HG03571 (cell line): ENCODE results near the gene STC2.

ENCODE experiments used
- ATAC-seq: cut with Tn5 transposase; IDR thresholded peaks from one replicate; pipeline ENCODE4 v1.9.1; 2021; ENCODE audit not compliant: unreplicated experiment

The STC2 gene

DNA sequence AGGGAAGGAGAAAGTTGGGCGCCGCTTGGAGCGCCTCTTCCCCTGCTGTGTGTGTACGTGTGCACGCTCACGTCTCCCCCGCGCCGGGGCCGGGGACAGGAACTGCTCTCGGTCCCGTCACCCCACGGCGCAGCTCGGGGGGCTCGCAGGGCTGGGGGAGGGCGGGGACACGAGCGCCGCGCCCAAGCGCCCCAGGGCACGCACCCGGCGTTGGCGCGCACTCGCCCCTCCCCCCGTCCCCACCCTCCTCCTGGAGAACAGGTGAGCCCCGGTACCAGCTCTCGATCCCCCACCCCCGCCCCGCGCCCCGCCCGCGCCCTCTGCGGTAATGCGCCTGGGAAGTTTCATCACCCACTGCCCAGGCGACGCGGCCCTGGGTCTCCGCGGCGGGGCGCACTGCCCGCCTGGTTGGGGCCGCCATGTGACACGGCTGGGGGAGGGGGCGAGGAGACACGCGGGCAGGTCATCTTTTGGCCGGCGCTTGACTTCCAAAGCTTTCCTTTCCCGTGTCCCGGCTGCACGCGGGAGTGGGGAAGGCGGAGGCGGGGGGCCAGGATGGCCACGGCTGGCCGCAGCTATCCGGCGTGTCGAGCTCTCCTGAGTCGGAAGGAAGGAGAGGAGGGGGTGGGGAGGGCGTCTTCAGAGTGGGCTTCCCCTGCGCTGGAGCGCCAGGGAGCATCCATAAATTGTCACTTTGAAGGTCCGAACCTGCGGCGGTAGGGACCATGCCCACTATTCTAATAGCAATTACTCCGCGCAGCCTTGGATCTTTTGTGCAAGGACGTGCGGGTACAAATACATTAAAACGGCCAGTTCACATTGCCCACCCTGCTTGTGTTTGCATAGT, 1.5 kb upstream of the STC2 start:
- peak; percentile 30 for ATAC-seq

DNA sequence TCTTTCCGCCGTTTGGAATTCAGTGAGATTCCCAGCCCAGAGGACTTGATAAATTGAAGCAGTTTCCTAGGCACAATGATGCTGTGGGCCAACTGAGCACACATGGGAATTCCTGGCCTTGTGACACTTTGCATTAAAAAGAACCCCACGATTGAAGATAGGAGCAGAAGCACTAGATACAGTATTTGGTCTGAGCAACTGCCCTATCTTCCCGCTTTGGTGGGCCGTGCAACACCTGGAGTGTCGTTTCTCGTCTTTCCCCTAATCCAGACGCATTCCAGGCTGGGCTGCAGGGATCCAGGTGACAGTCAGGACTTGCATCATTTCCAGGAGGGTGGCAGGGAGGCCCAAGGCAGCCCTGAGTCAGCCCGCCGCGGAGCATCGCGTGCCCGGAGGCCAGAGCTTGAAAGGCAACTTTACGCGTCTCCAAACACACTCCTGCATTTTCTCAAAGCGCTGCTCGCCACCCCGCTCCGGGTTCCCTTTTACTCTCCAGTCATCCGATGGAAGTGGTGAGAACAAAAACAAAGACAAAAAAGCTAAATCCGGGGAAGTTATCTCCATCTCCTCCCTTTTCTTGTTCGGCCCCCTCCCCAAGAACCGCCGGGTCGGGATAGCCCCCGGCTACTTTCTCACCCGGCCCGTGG, 753 bp upstream of the STC2 start:
- no peak for ATAC-seq

DNA sequence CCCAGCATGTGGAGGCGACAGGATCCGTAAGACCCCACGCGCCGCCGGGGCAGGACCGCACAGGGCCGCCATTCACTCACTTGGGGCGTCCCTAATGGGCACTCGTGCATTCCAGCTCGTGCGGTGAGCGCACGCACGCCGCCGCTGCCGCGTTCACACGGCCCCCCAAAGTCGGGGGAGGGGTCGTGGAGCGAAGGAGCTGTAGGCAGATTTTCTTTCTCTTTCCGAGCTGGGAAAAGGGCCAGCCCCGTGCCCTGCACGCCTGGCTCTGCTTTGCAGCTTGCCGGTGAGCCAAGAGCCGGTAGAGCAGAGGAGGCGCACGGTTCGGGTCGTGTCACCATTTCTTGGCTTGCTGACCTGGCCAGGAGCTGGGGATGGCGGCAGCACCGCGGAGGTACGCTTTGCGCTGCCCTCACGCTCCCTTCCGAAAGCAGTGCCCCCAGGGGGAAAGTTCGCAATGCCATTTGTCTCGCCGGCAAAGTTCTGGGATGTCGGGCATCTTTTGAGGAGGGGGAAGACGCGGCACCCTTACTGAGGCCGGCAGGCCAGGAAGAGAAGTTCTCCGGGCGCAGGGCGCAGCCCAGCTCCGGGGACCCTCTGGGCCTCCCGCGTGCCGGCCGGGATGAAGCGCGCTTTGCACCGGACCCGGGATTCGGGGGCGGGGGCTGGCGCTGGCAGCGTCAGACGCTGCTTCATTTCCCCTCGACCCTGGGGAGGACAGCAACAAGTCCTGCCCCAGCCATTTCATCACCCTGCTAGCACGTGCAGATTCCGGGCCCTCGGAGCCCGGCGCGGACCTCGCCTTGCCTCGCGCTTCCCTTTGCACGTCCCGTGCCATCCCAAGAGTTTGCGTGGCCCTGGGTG, 898 bp downstream of the STC2 start:
- no peak for ATAC-seq

DNA sequence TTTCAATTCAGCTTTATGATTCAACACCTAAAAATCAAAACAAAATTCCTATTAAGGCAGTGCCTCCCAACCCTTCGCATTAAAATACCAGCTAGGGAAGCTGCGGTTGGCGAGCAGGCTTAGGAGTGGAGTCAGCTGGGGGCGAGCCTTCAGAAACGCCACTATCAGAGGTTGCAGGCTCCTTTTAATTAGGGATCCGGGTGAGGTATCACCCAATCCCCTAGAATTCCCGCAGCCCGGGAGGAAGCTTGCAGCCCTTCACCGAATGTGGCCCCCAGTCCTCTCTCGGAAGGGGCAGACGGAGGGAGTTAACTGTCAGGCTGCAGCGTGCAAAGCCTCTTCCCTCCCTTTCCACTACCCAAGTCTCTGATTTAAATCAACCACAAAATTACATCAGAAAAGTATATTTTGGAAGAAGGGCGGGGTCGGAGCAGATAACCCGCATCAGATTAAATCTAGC, 1.7 kb downstream of the STC2 start:
- no peak for ATAC-seq

DNA sequence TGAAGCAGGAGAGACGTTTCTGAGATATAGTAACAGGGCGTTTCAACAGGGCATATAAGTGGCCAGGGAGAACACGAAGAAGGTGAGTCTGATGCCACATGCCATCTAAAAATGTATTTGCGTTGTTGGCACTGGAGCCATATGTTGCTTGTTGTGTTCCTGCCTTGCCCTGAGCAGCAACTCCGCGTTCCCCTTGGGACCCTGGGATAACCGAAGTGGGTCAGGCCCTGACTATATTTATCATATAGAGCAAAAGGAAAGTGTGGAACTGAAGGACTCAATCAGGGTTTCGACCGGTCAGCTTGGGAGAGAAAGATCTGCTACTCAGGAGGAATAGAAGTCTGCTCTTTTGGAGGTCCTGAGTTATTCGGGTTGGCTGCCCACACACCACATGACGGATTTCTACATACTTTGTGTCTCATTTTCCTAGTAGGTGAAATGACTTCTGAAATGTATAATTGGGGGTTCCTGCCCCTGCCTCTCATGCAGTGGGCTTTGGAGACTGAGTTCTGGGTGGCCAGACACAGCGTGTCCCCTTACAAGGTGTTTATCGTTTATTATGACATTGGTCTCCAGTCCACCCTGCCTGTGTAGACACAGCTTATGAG, 3.0 kb downstream of the STC2 start:
- ATAC-seq: no peak

DNA sequence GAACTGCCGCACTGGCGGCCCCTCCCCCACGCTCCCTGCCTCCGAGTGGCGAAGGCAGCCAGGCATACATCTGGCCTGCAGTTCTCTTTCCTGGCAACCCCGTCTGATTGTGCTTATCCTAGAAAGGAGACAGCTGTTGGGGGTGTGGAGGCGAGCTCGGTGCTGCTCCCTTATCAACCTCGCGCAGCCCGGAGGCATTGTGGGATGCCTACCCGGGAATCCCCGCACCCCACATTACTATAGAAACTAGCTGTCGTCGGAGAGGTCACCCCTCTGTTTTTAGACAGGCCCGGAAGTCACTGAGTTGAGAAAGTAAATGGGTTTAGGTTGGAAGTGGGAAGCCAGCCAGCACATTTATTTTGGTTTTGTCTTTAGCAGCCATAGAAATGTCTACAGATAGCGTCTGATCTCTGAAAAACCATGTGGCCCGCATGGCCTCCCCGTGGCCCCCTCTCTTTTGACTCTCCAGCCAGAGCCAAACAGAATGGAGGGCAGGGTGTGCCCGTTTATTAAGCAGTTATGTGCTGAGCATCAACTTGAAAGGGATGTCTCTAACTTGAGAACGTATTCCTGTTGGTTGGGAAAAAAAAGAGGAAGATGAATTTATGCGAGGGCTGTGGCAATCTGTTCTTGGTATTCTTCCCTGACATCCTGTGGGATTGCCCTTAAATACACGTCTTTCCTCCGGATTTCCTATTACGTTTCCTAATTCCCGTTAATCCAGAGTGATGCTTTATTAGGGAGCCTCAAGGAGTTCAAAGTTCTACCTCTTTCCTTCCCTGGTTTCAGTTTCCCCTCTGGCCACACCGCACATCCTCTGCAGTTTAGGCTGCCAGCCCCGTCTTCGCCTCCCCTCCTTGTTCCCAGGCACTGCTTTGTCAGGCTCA, 3.9 kb downstream of the STC2 start:
- no peak for ATAC-seq

DNA sequence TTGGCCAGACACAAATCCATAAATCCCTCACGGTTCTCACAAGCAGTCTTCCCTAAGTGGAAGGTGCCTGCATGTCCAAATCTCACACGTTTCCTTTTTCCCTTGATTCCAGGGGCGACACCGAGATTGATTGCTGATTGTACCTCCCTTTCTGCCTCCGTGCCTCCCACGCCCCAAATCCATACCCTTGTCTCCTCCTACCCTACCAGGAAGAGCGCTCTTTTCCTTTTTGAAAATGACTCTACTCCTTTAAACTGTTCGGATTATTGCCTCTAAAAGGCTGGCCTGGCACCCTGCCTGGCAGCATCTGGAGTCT, 4.5 kb downstream of the STC2 start:
- no peak for ATAC-seq

DNA sequence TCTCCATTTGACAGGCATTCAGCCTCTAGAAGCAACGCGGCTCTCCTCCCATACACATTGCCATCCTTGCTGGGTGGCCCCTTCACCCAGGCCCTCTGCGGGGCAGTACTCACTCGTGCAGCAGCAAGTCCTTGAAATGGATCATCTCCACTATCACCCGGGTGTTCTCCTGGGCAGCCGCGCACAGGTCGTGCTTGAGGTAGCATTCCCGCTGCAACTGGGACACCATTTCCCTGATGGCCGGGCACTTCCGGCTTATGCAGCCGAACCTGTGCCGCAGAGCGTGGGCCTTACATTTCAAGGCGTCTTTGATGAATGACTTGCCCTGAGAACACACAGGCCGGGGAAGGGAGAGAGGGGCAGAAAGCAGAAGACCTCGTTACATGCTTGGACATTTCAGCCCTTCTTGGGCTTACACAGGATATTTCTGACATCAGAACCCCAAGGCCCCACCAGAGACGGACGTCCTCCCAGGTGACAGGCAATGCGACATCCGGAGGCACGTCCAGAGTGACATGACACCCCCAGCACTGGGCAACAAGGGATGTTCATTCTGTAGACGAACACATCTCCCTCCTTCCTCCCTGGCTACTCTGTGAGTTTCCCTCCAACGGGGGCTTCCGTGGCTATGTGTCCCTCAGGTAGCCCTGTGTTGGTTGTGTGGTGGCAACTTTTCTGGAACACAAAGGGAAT, 5.0 kb downstream of the STC2 start:
- no peak for ATAC-seq

DNA sequence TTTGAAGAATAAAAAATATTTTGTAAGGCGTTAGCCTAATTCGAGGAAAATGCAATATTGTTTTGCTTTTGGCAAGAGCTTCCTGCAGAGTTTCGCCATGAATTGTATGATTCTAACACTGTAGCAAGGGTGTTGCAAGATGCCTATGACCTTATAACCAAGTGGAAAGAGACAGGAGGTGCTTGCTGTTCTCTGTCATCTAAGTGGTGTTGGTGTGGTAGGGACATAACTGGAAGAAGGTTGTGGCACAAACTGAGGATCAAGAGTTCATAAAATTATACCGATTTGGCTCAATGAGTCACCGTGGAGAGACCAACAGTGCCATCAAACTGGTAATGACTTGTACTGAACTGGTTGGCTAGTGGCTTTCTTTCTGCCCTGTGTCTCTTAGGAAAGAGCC, 6.3 kb downstream of the STC2 start:
- ATAC-seq: no peak

DNA sequence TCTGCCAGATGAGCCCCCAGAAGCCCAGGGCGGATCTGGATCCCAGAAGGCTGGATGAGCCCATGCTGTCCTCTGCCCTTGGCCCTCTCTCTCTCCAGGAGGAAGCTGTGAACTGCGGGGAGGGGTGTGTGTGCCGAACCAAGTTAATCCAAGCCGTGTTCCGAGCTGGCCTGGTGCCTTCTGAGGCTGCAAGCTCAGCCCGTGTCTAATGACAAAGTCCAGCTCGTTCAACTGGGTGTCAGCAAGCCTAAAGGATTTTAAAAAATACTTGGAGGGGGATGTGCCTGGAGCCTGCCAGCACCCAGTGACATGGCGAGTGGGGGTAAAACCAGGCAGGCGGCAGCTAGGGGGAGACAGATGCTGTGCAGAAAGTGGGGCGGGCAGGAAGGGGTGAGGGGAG, 8.0 kb downstream of the STC2 start:
- ATAC-seq: no peak

DNA sequence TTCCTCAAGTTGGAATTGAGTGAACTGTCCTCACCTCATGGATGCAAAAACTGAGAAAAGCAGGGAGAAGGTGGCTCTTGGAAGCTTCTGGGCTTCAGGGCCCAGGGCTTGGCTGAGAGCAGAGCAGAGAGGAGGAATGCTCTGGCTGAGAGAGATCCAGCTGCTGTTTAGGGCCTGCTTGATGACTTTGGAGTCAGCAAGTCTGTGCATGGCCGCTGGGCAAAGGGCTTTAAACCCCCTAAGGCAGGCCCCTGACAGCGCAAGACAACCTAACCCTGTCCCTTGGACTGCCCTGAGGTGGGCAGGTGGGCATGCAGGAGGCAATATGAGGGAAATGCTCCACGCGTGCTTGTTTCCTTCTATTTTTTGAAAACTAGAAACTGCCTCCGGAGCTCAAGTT, 8.6 kb downstream of the STC2 start:
- no peak for ATAC-seq

DNA sequence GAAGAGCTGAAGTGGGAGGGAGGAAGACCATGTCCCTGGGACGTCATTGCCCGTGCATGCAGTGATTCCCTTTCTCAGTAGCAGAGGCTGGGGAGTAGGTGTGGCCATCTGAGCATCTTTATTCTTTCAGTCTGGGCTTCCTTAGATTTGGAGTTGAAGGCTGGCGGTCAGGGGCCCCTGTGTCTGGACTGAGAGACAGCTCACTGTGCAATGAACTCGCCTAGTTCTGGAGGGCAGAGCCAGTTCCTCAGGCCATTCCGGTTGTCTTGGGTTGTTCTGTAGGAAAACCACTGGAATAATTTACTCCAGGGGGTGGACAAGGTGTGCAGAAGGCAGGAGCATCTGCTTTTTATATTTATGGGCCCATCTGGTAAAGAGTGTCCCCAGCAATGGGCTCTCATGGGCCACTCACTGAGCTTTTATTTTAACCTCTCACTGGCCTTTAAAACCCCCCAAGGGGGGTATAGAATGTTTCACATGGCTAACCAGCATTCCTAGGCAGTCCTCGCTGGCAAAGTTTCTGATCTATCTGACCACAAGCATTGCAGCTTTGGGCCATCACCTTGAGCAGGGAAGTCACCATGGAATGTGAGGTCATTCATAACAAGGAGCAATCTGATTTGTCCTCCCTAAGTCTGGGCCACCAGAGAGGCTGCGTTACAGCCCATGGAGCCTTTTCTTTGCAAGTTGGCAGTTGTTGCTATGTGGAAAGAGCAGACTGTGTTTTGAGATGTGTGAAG, 9.2 kb downstream of the STC2 start:
- no peak for ATAC-seq

DNA sequence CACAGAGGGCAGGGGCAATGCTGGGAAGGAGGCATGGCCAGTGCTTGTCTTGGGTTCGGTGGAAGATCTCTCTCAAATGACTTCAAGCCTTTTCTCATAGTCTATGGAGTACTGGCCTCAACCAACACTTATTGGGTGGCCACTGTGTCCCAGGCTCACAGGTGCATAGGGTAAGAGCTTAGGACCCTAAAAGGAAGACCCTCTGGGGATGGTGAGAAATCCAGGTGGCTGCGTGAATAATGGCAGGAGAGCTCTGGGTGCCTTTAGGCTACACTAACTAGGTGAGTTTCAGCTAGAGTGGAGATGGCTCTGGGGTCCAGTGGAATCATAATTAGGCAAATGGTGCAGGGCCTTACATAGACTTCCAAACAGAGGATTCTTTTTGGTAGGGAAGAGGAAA, 9.9 kb downstream of the STC2 start:
- no peak for ATAC-seq

DNA sequence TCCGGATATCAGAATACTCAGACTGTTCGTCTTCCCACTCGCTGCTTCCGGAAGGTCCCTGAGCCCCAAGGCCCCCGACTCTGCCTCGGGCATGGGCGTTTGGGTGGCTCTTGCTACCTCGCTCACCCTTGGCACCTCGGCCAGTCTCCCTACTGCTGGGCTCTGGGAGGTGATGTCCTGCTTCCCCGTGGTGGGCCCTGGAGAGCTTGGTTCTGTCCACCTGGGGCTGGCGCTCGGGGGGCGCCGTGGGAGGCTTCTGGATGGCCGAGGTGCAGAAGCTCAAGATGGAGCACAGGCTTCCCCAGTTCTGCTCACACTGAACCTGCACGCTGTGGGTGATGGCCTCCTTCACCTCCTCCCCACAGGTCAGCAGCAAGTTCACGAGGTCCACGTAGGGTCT, 10.4 kb downstream of the STC2 start:
- ATAC-seq: no peak

DNA sequence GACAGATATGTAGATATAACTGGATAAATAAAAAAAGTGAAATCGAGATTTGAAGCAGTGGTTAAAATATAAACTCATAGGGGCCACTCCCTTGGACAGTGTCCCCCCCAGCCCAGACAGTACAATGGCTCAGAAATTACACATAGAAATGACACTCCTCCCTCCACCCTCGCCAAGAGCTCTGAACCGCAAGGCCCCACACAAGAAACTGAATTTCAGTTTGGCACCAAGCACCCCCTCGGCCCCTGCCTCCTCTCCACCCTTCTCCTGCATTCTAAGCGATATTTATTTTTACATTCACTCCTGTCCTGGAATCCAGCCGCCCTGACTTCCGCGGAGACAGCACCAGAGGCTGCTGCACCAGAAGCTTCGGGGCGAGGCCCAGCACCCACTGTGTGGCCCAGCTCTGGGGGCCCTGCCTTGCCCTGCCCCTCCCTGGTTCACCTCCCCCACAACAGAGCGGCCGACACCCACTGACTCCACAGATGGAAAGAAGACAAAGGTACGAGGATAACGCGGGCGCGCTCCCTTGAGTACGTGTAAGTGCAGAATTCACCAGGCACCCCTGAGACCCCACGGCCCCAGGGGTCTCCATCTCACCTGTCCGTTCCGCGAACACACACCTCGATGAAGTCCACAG, 11.0 kb downstream of the STC2 start:
- no peak for ATAC-seq

DNA sequence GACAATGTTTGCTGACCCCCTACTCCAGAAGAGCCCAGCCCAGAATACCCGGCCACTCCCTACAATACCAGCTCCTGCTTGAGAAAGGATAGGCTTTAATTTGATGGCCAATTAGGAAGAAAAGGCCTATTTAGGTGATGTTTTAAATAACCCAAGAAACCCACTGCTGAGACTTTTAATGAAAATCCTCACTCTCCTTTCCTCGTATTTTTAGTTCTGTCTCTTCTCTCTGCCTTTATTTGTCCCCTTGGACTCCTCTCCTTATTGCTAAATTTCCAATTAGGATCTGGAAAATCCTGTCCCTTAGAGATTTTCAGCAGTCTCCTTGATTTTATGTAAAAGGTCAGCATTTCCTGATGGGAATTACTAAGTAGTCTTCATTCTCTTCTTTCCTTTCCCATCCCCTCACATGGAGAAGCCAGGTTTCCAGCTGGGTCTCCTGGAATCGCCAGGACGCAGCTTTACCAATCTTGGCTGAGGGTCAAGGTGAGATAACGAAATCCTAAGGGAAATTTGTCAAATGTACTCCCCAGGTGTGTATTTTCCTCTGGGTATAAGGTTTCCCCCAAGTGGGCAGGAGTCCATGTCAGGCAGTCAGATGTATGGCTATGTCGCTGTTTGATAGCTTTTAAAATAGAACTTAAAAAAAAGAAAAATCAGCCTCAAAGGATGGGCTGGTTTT, 11.7 kb downstream of the STC2 start:
- no peak for ATAC-seq

DNA sequence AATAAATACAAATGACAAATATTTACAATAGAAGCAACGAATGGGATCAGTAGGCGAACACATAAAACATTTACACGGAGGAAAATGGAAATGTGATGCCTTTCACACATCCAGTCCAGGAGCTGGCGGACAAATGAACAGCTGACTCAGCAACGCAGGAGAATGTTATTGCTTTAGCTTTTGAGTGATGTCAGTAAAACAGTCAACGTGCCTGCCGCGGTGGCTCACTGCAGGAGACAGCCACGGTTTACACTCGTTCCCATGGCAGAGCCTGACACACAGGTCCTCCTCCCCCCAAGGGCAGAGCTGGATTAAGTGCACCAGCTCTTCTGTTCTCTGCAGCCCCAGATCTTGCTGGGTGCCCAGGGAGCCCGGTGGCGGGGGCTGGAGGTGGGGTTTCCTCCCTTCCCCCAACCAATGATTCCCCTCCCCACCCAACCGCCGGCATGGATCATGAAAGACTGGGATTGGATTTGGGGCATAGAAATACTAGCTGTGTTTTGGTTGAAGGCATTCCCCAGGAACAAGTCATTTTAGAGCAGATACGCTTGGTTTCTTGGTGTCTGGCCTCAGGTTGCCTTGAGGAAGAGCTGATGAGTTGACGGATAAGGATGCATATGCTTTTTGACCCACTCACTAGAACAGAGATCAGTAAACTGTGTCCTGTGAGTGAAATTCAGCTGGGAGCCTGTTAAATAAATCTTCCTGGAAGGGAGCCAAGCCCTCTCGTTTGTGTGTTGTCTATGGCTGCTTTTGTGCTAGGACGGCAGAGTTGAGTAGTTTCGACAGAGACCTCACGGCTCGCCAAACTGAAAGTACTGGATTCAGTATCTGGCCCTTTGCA, 12.5 kb downstream of the STC2 start:
- ATAC-seq: no peak
